GM12878 (cell line): ENCODE measurements around the gene STYXL2.

Source experiments
- CBX5 ChIP-seq: sonication (generic); IDR thresholded peaks from 2 replicates; pipeline ENCODE4 v1.6.1; 2016; ENCODE audit warnings: low read depth, moderate library complexity, mild to moderate bottlenecking, inconsistent platforms
- CTCF ChIP-seq, 3 experiments: IDR thresholded peaks in 2 of 3; conservative IDR thresholded peaks in 1 of 3; 2 replicates each; pipeline ENCODE4 v1.5.1; 2011; ENCODE audit warnings: low read depth in 3 of 3, low read length in 3 of 3, mild to moderate bottlenecking in 3 of 3, control low read depth in 2 of 3, moderate library complexity in 2 of 3, inconsistent platforms in 1 of 3, mixed read lengths in 1 of 3; ENCODE audit not compliant: control insufficient read depth in 2 of 3, insufficient read depth in 1 of 3; ENCODE audit errors: extremely low read depth in 1 of 3
- EZH2 ChIP-seq: IDR thresholded peaks from 2 replicates; pipeline ENCODE4 v1.6.1; 2012; ENCODE audit warnings: low read depth, mild to moderate bottlenecking, control low read depth, inconsistent platforms, low read length, borderline replicate concordance; ENCODE audit not compliant: control insufficient read depth
- MYC ChIP-seq: IDR thresholded peaks from 2 replicates; pipeline ENCODE4 v1.6.1; 2011; ENCODE audit warnings: mild to moderate bottlenecking, low read length, moderate library complexity, inconsistent platforms; ENCODE audit not compliant: insufficient read depth, insufficient replicate concordance, insufficient read length, severe bottlenecking
- POLR2A ChIP-seq: IDR thresholded peaks from 2 replicates; pipeline ENCODE4 v1.6.1; 2011; ENCODE audit warnings: low read depth, mild to moderate bottlenecking, low read length
- RCOR1 ChIP-seq: conservative IDR thresholded peaks from 2 replicates; pipeline ENCODE4 v1.6.1; 2012; ENCODE audit warnings: low read depth, low read length, improper control_type of control experiment
- TF ChIP-seq, protein P1 (sequence below): fragments of 450-650 bp; IDR thresholded peaks from 2 replicates; pipeline ENCODE4 v1.6.1; 2017; ENCODE audit warnings: mild to moderate bottlenecking
- TF ChIP-seq, protein P2 (sequence below): fragments of 450-650 bp; IDR thresholded peaks from 2 replicates; pipeline ENCODE4 v1.6.1; 2017; ENCODE audit warnings: mild to moderate bottlenecking, moderate library complexity

GRCh38 chr1:167060141-167061072 is 33.5 kb upstream of the STYXL2 start:
- TF ChIP-seq CTCF (IDR thresholded peaks at IDR 0.05 in 2 of 3, conservative IDR thresholded peaks at IDR 0.05 in 1 of 3; ENCODE audit: control insufficient read depth in 2 of 3, extremely low read depth in 1 of 3, insufficient read depth in 1 of 3, low read depth in 3 of 3, low read length in 3 of 3) (peak in 2 of 3 experiments; percentile 26 to 29; a peak in 2 of 6 replicates), CBX5 (no peak), POLR2A (no peak), MYC (no peak), EZH2 (no peak), RCOR1 (no peak)
- TF ChIP-seq, protein P1, sequence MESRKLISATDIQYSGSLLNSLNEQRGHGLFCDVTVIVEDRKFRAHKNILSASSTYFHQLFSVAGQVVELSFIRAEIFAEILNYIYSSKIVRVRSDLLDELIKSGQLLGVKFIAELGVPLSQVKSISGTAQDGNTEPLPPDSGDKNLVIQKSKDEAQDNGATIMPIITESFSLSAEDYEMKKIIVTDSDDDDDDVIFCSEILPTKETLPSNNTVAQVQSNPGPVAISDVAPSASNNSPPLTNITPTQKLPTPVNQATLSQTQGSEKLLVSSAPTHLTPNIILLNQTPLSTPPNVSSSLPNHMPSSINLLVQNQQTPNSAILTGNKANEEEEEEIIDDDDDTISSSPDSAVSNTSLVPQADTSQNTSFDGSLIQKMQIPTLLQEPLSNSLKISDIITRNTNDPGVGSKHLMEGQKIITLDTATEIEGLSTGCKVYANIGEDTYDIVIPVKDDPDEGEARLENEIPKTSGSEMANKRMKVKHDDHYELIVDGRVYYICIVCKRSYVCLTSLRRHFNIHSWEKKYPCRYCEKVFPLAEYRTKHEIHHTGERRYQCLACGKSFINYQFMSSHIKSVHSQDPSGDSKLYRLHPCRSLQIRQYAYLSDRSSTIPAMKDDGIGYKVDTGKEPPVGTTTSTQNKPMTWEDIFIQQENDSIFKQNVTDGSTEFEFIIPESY = no peak
- TF ChIP-seq, protein P2, sequence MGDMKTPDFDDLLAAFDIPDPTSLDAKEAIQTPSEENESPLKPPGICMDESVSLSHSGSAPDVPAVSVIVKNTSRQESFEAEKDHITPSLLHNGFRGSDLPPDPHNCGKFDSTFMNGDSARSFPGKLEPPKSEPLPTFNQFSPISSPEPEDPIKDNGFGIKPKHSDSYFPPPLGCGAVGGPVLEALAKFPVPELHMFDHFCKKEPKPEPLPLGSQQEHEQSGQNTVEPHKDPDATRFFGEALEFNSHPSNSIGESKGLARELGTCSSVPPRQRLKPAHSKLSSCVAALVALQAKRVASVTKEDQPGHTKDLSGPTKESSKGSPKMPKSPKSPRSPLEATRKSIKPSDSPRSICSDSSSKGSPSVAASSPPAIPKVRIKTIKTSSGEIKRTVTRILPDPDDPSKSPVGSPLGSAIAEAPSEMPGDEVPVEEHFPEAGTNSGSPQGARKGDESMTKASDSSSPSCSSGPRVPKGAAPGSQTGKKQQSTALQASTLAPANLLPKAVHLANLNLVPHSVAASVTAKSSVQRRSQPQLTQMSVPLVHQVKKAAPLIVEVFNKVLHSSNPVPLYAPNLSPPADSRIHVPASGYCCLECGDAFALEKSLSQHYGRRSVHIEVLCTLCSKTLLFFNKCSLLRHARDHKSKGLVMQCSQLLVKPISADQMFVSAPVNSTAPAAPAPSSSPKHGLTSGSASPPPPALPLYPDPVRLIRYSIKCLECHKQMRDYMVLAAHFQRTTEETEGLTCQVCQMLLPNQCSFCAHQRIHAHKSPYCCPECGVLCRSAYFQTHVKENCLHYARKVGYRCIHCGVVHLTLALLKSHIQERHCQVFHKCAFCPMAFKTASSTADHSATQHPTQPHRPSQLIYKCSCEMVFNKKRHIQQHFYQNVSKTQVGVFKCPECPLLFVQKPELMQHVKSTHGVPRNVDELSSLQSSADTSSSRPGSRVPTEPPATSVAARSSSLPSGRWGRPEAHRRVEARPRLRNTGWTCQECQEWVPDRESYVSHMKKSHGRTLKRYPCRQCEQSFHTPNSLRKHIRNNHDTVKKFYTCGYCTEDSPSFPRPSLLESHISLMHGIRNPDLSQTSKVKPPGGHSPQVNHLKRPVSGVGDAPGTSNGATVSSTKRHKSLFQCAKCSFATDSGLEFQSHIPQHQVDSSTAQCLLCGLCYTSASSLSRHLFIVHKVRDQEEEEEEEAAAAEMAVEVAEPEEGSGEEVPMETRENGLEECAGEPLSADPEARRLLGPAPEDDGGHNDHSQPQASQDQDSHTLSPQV = no peak
